NOMO-1 (cell line): ENCODE data around the gene SLC24A3.

Experiments used
- DNase-seq, 2 experiments: peaks; one replicate each; lab custom pipeline; 2025; ENCODE audit not compliant: unreplicated experiment in 2 of 2; lab: John Stamatoyannopoulos, UW

SLC24A3 gene

DNA sequence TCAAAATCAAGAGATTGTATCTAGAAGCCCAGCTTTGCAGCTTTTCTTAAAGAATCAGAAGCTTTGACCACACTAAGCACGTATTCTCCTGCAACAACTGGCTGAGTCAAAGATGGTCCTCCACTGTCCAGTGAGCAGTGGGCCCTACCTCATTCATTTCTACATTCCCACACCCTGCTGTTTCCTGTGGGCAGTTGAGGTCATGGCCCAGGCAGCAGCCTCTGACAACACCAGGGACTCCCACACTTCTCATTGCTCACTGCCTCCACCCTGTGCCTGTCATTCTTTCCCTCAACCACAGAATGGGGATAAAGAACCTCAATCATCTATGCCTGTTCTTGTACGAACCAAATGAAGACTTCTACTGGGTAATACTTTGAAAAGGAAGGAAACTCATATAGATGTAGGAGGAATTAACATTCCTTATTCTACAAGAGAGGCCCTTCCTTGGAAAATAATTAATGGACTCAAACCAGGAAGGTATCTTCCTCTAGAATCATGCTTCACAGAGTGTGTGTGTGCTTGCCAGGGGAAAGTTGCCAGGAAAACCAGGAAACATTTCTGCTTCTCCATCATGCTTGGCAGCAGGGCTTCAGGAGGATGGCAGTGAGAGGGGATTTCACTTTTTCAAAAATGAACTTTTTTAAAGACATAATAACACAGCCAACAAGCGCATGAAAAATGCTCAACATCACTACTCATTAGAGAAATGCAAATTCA is 353.9 kb downstream of the SLC24A3 start:
- DNase-seq, result no peak

DNA sequence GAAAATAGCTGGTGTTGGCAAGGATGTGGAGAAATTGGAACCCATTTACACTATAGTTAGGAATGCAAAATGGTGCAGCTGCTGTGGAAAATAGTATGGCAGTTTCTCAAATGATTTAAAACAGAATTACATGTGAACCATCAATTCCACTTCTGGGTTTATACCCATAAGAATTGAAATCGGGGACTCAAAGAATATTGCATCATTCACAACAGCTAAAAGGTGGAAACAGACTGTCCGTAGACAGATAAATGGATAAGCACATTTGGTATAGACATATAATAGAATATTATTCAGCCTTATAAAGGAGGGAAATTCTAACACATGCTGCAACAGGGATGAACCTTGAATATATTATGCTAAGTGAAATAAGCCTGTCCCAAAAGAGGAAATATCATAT is 355.7 kb downstream of the SLC24A3 start:
- DNase-seq, result no peak

DNA sequence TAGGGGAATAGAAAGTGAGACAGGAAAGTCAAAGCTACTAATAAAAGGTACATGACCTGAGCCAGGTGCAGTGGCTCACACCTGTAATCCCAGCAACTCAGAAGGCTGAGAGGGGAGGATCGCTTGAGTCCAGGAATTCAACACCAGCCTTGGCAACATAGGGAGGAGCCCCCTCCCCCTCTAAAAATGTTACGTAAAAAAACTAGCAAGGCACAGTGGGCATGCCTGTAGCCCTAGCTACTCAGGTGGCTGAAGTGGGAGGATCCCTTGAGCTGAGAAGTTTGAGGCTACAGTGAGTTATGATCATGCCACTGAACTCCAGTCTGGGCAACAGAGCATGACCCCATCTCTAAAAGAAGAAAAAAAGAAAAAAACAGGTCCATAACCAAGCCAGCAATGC is 359.6 kb downstream of the SLC24A3 start:
- no peak for DNase-seq

GRCh38 chr20:19577692-19578091 is 365.2 kb downstream of the SLC24A3 start:
- no peak for DNase-seq

- no peak for DNase-seq
Observed at GRCh38 chr20:19582782-19583181, 370.3 kb downstream of the SLC24A3 start.

DNA sequence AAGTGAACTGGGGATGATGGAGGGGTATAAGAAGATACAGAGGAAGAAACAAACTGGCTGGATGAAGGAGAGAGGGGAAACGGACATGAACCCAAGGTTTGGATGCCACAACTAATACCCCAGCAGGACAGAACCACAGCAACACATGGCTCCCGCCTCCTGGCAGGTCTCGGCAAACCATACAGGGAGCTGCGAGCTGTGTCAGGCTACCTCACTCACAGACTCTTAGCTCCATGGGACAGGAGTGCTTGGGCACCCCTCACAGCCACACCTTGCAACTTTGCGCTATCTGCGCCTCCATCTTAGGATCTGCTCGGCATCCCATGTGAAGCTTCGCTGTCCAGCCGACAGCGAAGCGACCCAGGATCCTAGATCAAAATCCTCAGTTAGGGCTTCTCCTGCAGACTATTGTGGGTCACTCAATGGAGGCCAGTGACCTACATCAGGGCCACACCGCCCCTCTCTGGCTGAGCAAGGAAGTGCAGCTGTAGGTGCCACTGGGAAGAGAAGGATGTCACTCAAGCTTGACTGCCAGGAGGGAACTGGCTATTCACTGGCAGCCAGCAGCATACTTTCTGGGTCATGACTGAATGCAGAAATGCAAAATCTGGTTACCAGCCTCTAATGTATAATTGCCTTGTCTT is 371.2 kb downstream of the SLC24A3 start:
- DNase-seq, result peak; percentile 32 to 51

GRCh38 chr20:19588241-19588640 is 375.8 kb downstream of the SLC24A3 start:
- no peak for DNase-seq

- no peak for DNase-seq
Observed at GRCh38 chr20:19588732-19589131, 376.3 kb downstream of the SLC24A3 start.

GRCh38 chr20:19589787-19590362 is 377.4 kb downstream of the SLC24A3 start:
- no peak for DNase-seq

DNA sequence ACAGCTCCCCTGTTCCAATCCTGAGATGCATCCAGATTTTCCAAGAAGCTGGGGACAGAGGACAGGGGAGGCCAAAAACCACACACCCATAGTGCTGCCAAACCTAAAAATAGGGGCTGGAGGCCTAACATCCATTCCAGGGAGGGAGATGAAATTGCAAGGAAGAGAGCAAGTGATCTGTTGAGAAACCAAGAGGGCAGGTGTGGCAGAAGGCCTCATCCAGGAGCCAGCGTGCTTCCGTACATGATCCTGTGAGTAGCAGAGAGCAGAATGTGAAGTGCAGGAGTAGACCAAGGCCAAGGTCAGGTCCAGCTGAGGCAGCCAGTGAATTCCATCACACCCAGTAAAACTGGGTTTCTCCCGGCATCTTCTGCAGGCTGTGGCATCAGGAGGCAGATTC is 377.9 kb downstream of the SLC24A3 start:
- DNase-seq, result no peak

GRCh38 chr20:19593762-19594161 is 381.3 kb downstream of the SLC24A3 start:
- no peak for DNase-seq

GRCh38 chr20:19594896-19595295 is 382.5 kb downstream of the SLC24A3 start:
- DNase-seq, result no peak

- DNase-seq, result no peak
Observed at GRCh38 chr20:19598117-19598850, 385.8 kb downstream of the SLC24A3 start.

DNA sequence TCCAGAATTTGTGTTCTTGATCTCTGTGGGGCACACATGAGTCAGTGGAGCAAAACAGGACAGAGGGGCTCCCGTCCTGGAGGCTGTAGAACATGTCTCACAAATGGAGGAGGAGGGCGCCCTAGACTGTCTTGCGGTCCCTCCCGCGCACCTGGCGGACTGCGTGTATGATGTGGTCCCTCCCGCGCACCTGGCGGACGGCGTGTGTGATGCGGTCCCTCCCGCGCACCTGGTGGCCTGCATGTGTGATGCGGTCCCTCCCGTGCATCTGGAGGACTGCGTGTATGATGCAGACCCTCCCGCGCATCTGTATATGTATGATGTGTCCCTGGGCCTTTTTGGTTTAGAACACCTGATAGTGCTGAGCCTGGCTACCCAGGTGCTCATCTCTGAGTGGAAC is 386.8 kb downstream of the SLC24A3 start:
- DNase-seq, result no peak

- DNase-seq, result no peak
Observed at GRCh38 chr20:19600042-19600441, 387.6 kb downstream of the SLC24A3 start.

DNA sequence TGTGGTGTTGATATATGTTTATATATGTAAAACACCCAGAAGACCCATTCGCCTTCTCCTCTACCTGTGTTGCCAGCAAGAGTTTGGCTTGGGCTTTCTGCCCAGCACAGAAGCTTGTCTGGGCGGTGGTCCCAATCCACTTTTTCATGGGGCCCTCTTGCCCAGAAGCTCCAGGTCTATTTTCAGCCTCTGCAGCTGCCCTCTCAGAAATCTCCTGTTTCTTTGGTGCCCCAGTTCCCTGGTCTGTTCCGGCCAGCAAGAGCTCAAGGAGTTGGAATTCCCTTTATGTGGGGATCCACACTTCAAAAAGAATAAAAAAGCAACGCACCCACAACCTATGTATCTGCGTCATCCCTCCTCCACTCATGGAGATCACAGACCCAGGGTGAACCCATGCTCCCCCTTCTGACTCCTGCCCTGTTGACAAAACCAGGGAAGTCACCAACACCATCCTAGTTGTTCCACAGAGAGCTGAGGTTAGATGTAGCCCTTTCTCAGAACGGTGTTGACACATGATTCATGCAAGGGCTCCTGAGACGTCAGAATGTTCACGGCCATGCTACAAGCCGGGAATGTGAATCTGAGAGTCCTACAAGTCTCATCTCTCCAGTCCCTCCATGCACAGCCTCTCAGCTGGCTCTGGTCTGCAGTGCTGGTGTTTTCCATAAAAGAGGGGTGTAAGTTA is 388.8 kb downstream of the SLC24A3 start:
- DNase-seq, result no peak

DNA sequence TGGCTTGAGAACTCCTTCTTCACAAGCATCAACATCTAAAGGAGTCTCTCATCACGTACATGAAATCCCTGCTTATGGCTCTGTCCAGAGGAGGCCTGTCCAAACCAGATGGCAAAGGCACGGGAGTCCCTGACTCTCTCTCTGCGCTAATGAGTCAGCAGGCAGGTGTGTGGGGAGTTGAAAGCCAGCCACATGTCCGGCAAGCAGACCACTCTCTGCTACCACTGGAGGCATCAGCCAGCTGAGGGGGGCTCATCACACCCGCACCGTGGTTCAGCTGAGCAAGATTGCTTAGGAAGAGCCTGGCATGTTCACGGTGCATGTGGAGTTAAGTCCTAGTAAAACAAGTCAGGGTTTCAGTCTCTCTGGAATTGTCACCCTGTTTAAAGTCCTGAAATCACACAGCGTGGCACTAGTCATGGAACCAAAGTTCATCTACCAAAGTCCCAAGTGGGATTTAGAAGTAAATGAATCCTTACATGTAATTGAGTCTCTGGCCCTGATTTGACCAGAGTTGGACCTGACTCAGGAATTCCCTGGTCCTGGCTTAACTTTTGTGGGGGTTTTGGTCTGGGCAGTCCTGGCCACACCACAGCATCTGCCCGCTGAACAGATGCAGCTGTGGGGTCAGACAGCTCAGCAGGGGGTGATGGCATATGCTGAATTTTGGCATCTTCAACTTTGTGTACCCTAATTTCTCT is 390.4 kb downstream of the SLC24A3 start:
- DNase-seq, result no peak

DNA sequence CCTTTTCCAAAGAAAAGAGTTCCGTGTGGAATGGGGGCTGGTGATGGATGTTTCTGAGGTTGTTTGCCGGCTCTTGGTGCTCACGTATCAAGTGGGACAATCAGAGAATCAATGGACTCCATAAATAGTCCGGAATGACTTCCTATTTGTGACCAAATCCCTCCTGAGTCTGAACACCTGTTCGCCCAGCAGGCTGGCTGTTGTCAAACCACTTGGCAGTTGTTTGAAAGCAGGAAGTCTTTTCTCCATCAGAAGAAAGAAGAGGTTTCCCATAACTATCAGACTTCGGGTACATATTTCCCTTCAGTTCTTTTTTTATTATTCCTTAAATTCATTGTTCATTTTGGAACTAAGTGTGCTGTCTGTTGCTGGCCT is 390.9 kb downstream of the SLC24A3 start:
- no peak for DNase-seq

DNA sequence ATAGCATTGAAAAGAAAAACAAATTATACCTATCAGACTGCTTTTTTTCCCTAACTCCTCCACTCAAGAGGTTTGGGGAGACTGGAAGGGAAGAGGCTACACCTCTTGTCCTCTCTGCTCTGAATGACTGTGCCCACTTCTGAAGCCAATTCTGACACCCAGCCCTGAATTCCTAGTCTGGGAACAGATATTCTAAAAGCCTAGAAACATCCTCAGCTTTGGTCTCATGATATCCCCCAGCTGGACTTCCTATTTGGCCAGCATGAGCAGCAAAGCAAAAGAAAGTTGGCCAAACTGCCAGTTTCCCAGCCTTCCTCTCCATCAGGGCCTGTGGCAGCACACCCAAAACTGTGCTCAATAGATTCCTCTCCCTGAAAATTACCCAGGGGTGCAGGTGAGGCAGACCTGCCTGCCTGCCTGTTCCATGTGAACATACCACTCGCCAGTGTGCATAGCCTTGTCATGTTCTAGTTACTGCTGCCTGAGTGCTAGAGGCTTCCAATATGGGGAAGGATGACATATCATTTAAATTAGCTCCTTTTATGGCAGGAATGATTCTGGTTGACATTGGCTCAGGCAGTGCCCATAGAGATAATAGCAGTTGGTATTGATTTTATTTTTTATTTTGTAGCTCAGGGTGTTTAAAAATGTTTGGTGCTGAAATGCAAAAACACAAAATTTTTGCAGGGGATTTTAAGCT is 393.5 kb downstream of the SLC24A3 start:
- DNase-seq, result no peak
